Activated CD4-positive, CD25-positive, alpha-beta regulatory T cell treated with anti-CD3 and anti-CD28 coated beads, Interleukin-2, amount 50 U/mL, for 16 hours (primary cell): ENCODE measurements around the gene ZFP3.
"Not testable (repeated sequence)": the region's sequence is repeated elsewhere in the genome, so short reads cannot be mapped to it uniquely, and the experiment has no call there.

ENCODE experiments used
- DNase-seq: peaks from one replicate; pipeline ENCODE4 v3.0.0-alpha.2; 2020; ENCODE audit warnings: low read depth, low spot score

Gene ZFP3

GRCh38 chr17:5078106-5079028, at the start of gene ZFP3:
Gene ZFP3 (plus strand): TSS chr17:5078467. CDS start chr17:5091505, 13,038 bp downstream.
- peak; percentile 37 for DNase-seq

DNA sequence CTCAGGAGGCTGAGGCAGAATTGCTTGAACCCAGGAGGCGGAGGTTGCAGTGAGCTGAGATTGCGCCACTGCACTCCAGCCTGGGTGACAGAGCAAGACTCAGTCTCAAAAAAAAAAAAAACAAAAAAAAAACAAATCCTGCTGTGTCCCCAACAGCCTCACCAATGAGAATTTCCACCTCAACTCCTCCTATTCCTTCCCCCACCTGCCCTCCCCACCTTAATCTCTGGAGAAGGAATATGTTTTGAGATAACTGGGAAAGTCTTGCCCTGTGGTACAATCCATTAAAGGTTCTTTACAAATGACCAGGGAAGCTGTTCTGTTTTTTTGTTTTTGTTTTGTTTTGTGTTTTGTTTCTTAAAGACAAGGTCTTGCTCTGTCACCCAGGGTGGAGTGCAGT, 48.1 kb upstream of the ZFP3 start:
- DNase-seq: not testable (repeated sequence)

DNA sequence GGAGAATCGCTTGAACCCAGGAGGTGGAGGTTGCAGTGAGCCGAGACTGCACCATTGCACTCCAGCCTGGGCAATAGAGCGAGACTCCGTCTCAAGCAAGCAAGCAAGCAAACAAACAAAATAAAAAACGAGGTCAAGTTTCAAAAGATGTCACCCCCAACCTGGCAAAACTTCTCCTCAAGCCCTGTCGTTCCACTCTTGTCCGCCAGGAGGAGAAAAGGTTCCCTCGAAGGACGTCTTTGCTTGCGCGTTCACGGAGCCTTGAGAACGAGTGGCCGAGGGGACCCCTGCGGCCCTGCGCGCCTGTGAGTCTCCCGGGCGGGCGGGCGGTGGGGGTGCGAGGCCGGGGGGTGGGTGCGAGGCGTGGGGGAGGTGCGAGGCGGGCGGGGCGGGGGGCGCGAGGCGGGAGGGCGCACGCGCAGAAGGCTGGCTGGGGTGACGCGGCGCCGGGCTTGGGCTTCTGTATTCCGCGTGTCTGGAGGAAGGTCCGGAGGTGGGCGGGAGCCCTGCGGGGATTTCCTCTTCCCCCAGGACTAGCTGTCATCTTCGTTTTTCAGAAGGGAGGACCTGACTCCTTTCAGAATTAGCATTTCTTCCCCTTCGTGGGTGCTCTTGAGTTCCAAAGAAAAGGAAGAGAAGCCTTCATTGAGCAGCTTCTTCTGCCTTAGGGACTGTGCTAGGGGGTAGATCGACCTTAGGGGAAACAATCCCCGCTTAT, 46.7 kb upstream of the ZFP3 start:
- peak; percentile 70 for DNase-seq

- no peak for DNase-seq
Measured at GRCh38 chr17:5032865-5033264, 45.4 kb upstream of the ZFP3 start.

DNA sequence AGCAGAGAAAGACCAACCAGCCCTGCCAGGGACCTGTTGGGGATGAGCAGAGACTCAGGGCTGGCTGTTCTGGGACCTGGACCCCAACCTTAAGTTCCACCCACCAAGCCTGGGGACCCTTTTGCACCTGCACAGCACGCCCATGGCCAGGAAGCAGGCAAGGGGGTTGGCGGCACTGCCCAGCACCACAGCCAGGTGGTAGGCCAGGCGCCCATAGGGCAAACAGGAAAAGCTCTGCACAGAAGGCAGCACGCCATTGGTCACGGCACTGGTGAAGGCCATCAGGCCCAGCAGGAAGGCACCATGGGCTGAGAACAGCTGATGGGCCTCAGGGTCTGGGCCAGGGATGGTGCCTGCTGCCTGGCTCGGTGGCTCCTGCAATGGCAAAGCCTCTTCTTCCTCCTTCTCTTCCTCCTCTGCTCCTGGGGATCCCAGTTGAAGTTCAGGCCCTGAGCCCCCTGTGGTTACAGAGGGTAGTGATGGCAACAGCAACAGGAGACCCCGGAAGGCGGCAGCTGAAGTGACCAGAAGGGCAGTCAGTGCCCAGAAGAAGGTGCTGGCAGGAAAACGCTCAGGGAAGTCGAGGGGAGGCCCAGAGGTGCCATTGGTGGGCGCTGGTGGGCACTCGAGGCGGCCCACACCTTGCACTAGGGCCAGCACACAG, 44.8 kb upstream of the ZFP3 start:
- no peak for DNase-seq

DNA sequence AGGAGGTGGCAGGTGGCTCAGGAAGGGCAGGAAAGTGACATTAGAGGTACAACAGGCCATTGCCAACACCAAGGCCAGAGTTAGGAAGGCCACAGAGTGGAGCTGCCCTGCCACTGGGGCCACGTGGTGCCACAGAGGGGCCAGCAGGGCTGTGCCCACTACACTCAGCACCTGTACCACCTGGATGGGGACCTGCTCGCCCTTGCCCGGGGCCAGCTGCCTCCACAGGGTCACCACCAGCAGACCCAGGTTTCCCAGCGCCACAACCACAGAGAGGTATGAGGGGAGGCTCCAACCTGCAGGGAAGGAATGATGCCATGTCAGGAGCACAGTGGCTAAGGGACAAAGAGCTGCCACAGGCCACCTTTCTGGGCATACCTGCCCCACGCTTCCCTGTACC, 44.2 kb upstream of the ZFP3 start:
- no peak for DNase-seq

GRCh38 chr17:5034651-5035050, 43.6 kb upstream of the ZFP3 start:
- no peak for DNase-seq

- no peak for DNase-seq
Measured at GRCh38 chr17:5035315-5035714, 43.0 kb upstream of the ZFP3 start, which contains the start of gene SLC52A1. Gene SLC52A1 (minus strand): TSS chr17:5035426. CDS start chr17:5034606, 820 bp downstream.

- no peak for DNase-seq
Measured at GRCh38 chr17:5042157-5043022, 35.9 kb upstream of the ZFP3 start.

GRCh38 chr17:5043524-5043923, 34.7 kb upstream of the ZFP3 start:
- no peak for DNase-seq

- no peak for DNase-seq
Measured at GRCh38 chr17:5044630-5045029, 33.6 kb upstream of the ZFP3 start.

GRCh38 chr17:5045496-5045895, 32.8 kb upstream of the ZFP3 start:
- no peak for DNase-seq

GRCh38 chr17:5047446-5047845, 30.8 kb upstream of the ZFP3 start:
- no peak for DNase-seq

GRCh38 chr17:5049314-5049841, 28.9 kb upstream of the ZFP3 start:
- DNase-seq: no peak

GRCh38 chr17:5050278-5050677, 28.0 kb upstream of the ZFP3 start:
- DNase-seq: no peak

GRCh38 chr17:5055543-5055942, 22.7 kb upstream of the ZFP3 start:
- no peak for DNase-seq

- DNase-seq: no peak
Measured at GRCh38 chr17:5065227-5065744, 13.0 kb upstream of the ZFP3 start.

- DNase-seq: no peak
Measured at GRCh38 chr17:5068236-5068635, 10.0 kb upstream of the ZFP3 start.

- no peak for DNase-seq
Measured at GRCh38 chr17:5069724-5070123, 8.5 kb upstream of the ZFP3 start.

GRCh38 chr17:5075472-5075871, 2.8 kb upstream of the ZFP3 start:
- DNase-seq: not testable (repeated sequence)

GRCh38 chr17:5077275-5077674, 992 bp upstream of the ZFP3 start:
- DNase-seq: not testable (repeated sequence)
